H1 (cell line): ENCODE data around the gene PLXNB2. TPM values are rescaled to one million over a fixed set of nuclear protein-coding genes. Genes with fewer than 3 reads are reported as not detected.

Source experiments
- CTCF ChIA-PET: fragments of 300-600 bp; sonication (Branson Sonifier 250); formaldehyde crosslinking; loops from one replicate; lab custom pipeline; 2021; ENCODE audit not compliant: partially characterized antibody; lab: Charles Lee
- POLR2A ChIA-PET: fragments of 300-600 bp; sonication (Branson Sonifier 250); formaldehyde crosslinking; loops from one replicate; lab custom pipeline; 2021; ENCODE audit warnings: inconsistent platforms; ENCODE audit not compliant: partially characterized antibody; lab: Charles Lee
- DNase-seq, 2 experiments: peaks; one replicate each; pipeline versions ENCODE4 v3.0.0 to v3.0.0-alpha.2; 2010 to 2022; ENCODE audit warnings: low spot score in 2 of 2, low read depth in 1 of 2, mixed read lengths in 1 of 2
- FAIRE-seq: peaks from 2 replicates; lab custom pipeline; 2011; peaks lifted over from hg19 to GRCh38; lab: Jason Lieb, UNC
- H2AFZ ChIP-seq: 2 replicates; pipeline ENCODE4 v1.8.1; 2012; ENCODE audit warnings: low read length, inconsistent platforms
- H2AK5ac ChIP-seq: 2 replicates; pipeline ENCODE4 v1.6.1; 2013; ENCODE audit warnings: low read depth, low read length
- H2BK120ac ChIP-seq: replicated peaks from 2 replicates; pipeline ENCODE3; 2013; ENCODE audit warnings: low read depth, low read length, inconsistent platforms
- H2BK12ac ChIP-seq: 2 replicates; pipeline ENCODE4 v1.6.1; 2013; ENCODE audit warnings: low read depth, low read length
- H2BK15ac ChIP-seq: 2 replicates; pipeline ENCODE4 v1.6.1; 2013; ENCODE audit warnings: low read length
- H2BK20ac ChIP-seq: 2 replicates; pipeline ENCODE4 v1.6.1; 2013; ENCODE audit warnings: low read length
- H2BK5ac ChIP-seq: 2 replicates; pipeline ENCODE4 v1.6.1; 2013; ENCODE audit warnings: low read depth, low read length
- H3K14ac ChIP-seq: 2 replicates; pipeline ENCODE4 v1.6.1; 2013; ENCODE audit warnings: inconsistent platforms; ENCODE audit not compliant: insufficient read length
- H3K18ac ChIP-seq: 2 replicates; pipeline ENCODE4 v1.6.1; 2013; ENCODE audit warnings: low read length; ENCODE audit errors: extremely low read depth
- H3K23ac ChIP-seq: 2 replicates; pipeline ENCODE4 v1.6.1; 2013; ENCODE audit warnings: inconsistent platforms; ENCODE audit not compliant: insufficient read length
- H3K23me2 ChIP-seq: 2 replicates; pipeline ENCODE4 v1.6.1; 2013; ENCODE audit warnings: low read depth, low read length
- H3K27ac ChIP-seq: 2 replicates; pipeline ENCODE4 v1.6.1; 2011; ENCODE audit warnings: low read depth, low read length, inconsistent platforms
- H3K27me3 ChIP-seq, 4 experiments: replicated peaks in 1 of 4; 1 replicate in 1 of 4; 2 replicates in 3 of 4; pipeline versions ENCODE4 v1.6.1 to v1.8.1; 2011 to 2013; ENCODE audit warnings: low read length in 3 of 4, mild to moderate bottlenecking in 3 of 4, inconsistent platforms in 2 of 4, mixed read lengths in 2 of 4, moderate library complexity in 1 of 4; ENCODE audit not compliant: control insufficient read depth in 3 of 4, insufficient read depth in 3 of 4; ENCODE audit errors: extremely low read depth in 1 of 4
- H3K36me3 ChIP-seq, 4 experiments: 2 replicates each; pipeline versions ENCODE4 v1.6.1 to v1.8.1; 2011 to 2013; ENCODE audit warnings: mild to moderate bottlenecking in 4 of 4, low read length in 3 of 4, moderate library complexity in 2 of 4, control low read depth in 1 of 4, inconsistent platforms in 1 of 4; ENCODE audit not compliant: insufficient read depth in 4 of 4, control insufficient read depth in 2 of 4
- H3K4ac ChIP-seq: replicated peaks from 2 replicates; pipeline ENCODE3; 2013; ENCODE audit warnings: low read length, low read depth, mixed read lengths, inconsistent platforms; ENCODE audit not compliant: insufficient read length
- H3K4me1 ChIP-seq, 4 experiments: replicated peaks in 1 of 4; 1 replicate in 1 of 4; 2 replicates in 3 of 4; pipeline versions ENCODE4 v1.6.1 to v1.8.1; 2011 to 2013; ENCODE audit warnings: low read length in 3 of 4, inconsistent platforms in 2 of 4, mixed read lengths in 1 of 4; ENCODE audit not compliant: insufficient read depth in 4 of 4, control insufficient read depth in 3 of 4
- H3K4me2 ChIP-seq, 2 experiments: 2 replicates each; pipeline versions ENCODE4 v1.6.1 to v1.8.1; 2011 to 2013; ENCODE audit warnings: low read depth in 2 of 2, low read length in 2 of 2, control low read depth in 1 of 2, inconsistent platforms in 1 of 2, mild to moderate bottlenecking in 1 of 2; ENCODE audit not compliant: insufficient read depth in 1 of 2
- H3K4me3 ChIP-seq, 4 experiments: fragments of 200-600, 300-600 bp in 1 of 4; sonication (generic), shearing (Covaris generic), sonication (Bioruptor Twin) in 1 of 4; 2 replicates each; pipeline versions ENCODE4 v1.5.1 to v1.8.1; 2011 to 2016; ENCODE audit warnings: low read length in 4 of 4, low read depth in 3 of 4, control low read depth in 2 of 4, inconsistent platforms in 2 of 4, mild to moderate bottlenecking in 2 of 4, mixed read lengths in 1 of 4, moderate library complexity in 1 of 4; ENCODE audit not compliant: insufficient read depth in 2 of 4; ENCODE audit errors: extremely low read depth in 1 of 4
- H3K56ac ChIP-seq: replicated peaks from 2 replicates; pipeline ENCODE3; 2013; ENCODE audit warnings: low read depth, mild to moderate bottlenecking, mixed read lengths, low read length, inconsistent platforms; ENCODE audit not compliant: insufficient read length
- H3K79me1 ChIP-seq: 2 replicates; pipeline ENCODE4 v1.6.1; 2013; ENCODE audit warnings: low read depth, low read length, control low read depth
- H3K79me2 ChIP-seq, 2 experiments: 2 replicates each; pipeline versions ENCODE4 v1.6.1 to v1.8.1; 2012 to 2013; ENCODE audit warnings: low read length in 2 of 2, mild to moderate bottlenecking in 2 of 2, inconsistent platforms in 1 of 2; ENCODE audit not compliant: insufficient read depth in 2 of 2, control insufficient read depth in 1 of 2
- H3K9ac ChIP-seq, 4 experiments: replicated peaks in 1 of 4; 1 replicate in 1 of 4; 2 replicates in 3 of 4; pipeline versions ENCODE4 v1.6.1 to v1.8.1; 2011 to 2013; ENCODE audit warnings: low read depth in 3 of 4, low read length in 3 of 4, control low read depth in 2 of 4, mild to moderate bottlenecking in 2 of 4, moderate library complexity in 2 of 4, inconsistent platforms in 1 of 4; ENCODE audit errors: extremely low read depth in 1 of 4
- H3K9me3 ChIP-seq, 2 experiments: 2 replicates each; pipeline versions ENCODE4 v1.6.1 to v1.8.1; 2012 to 2013; ENCODE audit warnings: mild to moderate bottlenecking in 2 of 2, moderate library complexity in 2 of 2, control low read depth in 1 of 2, inconsistent platforms in 1 of 2, low read depth in 1 of 2, low read length in 1 of 2, mixed read lengths in 1 of 2; ENCODE audit not compliant: insufficient read depth in 2 of 2
- H4K20me1 ChIP-seq, 2 experiments: replicated peaks in 1 of 2; 2 replicates each; pipeline versions ENCODE3 to v1.8.1; 2011 to 2013; ENCODE audit warnings: inconsistent platforms in 2 of 2, low read length in 2 of 2, mild to moderate bottlenecking in 1 of 2; ENCODE audit not compliant: insufficient read depth in 2 of 2, control insufficient read depth in 1 of 2
- H4K5ac ChIP-seq: 2 replicates; pipeline ENCODE4 v1.6.1; 2013; ENCODE audit warnings: low read length, low read depth, mixed read lengths, inconsistent platforms; ENCODE audit not compliant: insufficient read length
- H4K8ac ChIP-seq: 2 replicates; pipeline ENCODE4 v1.8.0; 2013; ENCODE audit warnings: mild to moderate bottlenecking, moderate library complexity, low read length, inconsistent platforms; ENCODE audit not compliant: insufficient read depth; ENCODE audit errors: extremely low read depth
- H4K91ac ChIP-seq: replicated peaks from 2 replicates; pipeline ENCODE3; 2013; ENCODE audit warnings: low read length, mixed read lengths, inconsistent platforms; ENCODE audit not compliant: insufficient read length
- MAX ChIP-seq: IDR thresholded peaks from 2 replicates; pipeline ENCODE4 v1.6.1; 2012; ENCODE audit warnings: inconsistent platforms
- WGBS, 2 experiments: shearing (Covaris generic) in 1 of 2; methylation state at CpG; one replicate each; pipeline versions ENCODE4 v1.1.6 to v1.1.7; 2013 to 2015; ENCODE audit warnings: low lambda C conversion rate in 2 of 2, mixed read lengths in 2 of 2, inconsistent platforms in 1 of 2, low coverage in 1 of 2, missing lambda C conversion rate in 1 of 2; ENCODE audit not compliant: insufficient replicate concordance in 2 of 2, insufficient coverage in 1 of 2, insufficient read length in 1 of 2; ENCODE audit errors: extremely low coverage in 1 of 2, missing lambda C conversion rate in 1 of 2; 5-methylcytosine and 5-hydroxymethylcytosine counted together
- polyA plus RNA-seq, 7 experiments: library from polyadenylated mRNA; depleted of rRNA in 3 of 7; stranded (reverse) in 5 of 7; unstranded in 2 of 7; fragments of >200 nt in 5 of 7; fragments of 200-250 nt in 2 of 7; gene quantifications; 1 replicate in 5 of 7; 2 replicates in 1 of 7; 4 replicates in 1 of 7; pipeline versions ENCODE4 v1.2.1 to v1.2.3, GENCODE V29; 2011 to 2013; ENCODE audit warnings: missing spikeins in 2 of 7, mixed read lengths in 2 of 7
- total RNA-seq: library from RNA; stranded (reverse); fragmentation: NEBNext Ultra II Directional; extraction: Animal tissue kit (Norgen Biotek cat#: 25700); gene quantifications from 2 replicates; pipeline ENCODE4 v1.2.1, GENCODE V29; 2021

The PLXNB2 gene
- total and polyA plus RNA-seq, 2 of the 8 experiments (the other 6 are each of a cell fraction or from before 2014, with no cell fraction given) = 58.3 to 92.8 TPM

- H3K36me3 ChIP-seq = peaks cover 3 to 19% (median 10%) of the 10 kb centered on the region in 4 experiments
- no peak overlapping the region for H2AFZ ChIP-seq
- no peak overlapping the region for H3K4me3 ChIP-seq
- no peak overlapping the region for H3K23ac ChIP-seq
- DNase-seq = no peak
- H2AK5ac ChIP-seq = no peak overlapping the region
- WGBS, 2 experiments = 88% methylated on average over 18 of the region's 24 CpGs; no CpG with 5 or more reads in 1 of the 2 experiments
- no peaks in the 10 kb centered on the region; a peak in 1 of 4 replicates for H3K9me3 ChIP-seq
- no peak overlapping the region for H2BK5ac ChIP-seq
- no peak overlapping the region for H2BK12ac ChIP-seq
- no peak overlapping the region for H3K56ac ChIP-seq
- TF ChIP-seq MAX = no peak
- H2BK120ac ChIP-seq = no peak overlapping the region
- no peak overlapping the region for H2BK15ac ChIP-seq
- H3K18ac ChIP-seq = no peak overlapping the region
- FAIRE-seq = no peak
- peaks cover 0 to 18% of the 10 kb centered on the region in 2 experiments for H4K20me1 ChIP-seq
- no peak overlapping the region for H3K9ac ChIP-seq
- no peak overlapping the region for H3K27ac ChIP-seq
- ChIA-PET CTCF (interaction anchor here (1.6 to 9.2 kb wide), 2 partner anchors 15 to 19 kb away, joined by 3 to 77 read pairs; no protein-coding TSS in a partner anchor), POLR2A (interaction anchor here (2.1 kb wide), 1 partner anchor 9 kb away, joined by 5 read pairs; no protein-coding TSS in a partner anchor)
- H3K4me2 ChIP-seq = no peak overlapping the region
- no peaks in the 10 kb centered on the region for H3K23me2 ChIP-seq
- 0 out of 2 replicates have a peak, but pooled peaks cover 4% of the 10 kb centered on the region for H3K79me1 ChIP-seq
- no peaks in the 10 kb centered on the region for H3K27me3 ChIP-seq
- no peak overlapping the region for H3K4ac ChIP-seq
- H3K14ac ChIP-seq = no peak overlapping the region
- no peaks in the 10 kb centered on the region for H3K4me1 ChIP-seq
- H4K5ac ChIP-seq = no peak overlapping the region
- H2BK20ac ChIP-seq = no peak overlapping the region
- H4K8ac ChIP-seq = no peak overlapping the region
- no peak overlapping the region for H4K91ac ChIP-seq
- no peaks in the 10 kb centered on the region for H3K79me2 ChIP-seq
Observed at GRCh38 chr22:50225200-50225969, 82.1 kb downstream of the PLXNB2 start.

Other genes starting within 250 kb of the PLXNB2 start
- not detected in 2 replicates for gene TTLL8, start 249.3 kb downstream of the PLXNB2 start, total RNA-seq
- gene TTLL8, start 249.3 kb downstream of the PLXNB2 start, polyA plus RNA-seq (2011; rRNA removed) = not detected in 2 replicates
- gene MLC1, start 222.2 kb downstream of the PLXNB2 start, total RNA-seq = not detected in 2 replicates
- gene MLC1, start 222.2 kb downstream of the PLXNB2 start, polyA plus RNA-seq (2011; rRNA removed) = 0.17 and 0.20 TPM in 2 replicates
- gene MOV10L1, start 217.6 kb downstream of the PLXNB2 start, total RNA-seq = not detected in 2 replicates
- 0.13 and 0.32 TPM in 2 replicates for gene MOV10L1, start 217.6 kb downstream of the PLXNB2 start, polyA plus RNA-seq (2011; rRNA removed)
- 5.0 and 5.4 TPM in 2 replicates for gene PANX2, start 136.9 kb downstream of the PLXNB2 start, total RNA-seq
- gene PANX2, start 136.9 kb downstream of the PLXNB2 start, polyA plus RNA-seq (2011; rRNA removed) = 3.5 and 6.0 TPM in 2 replicates
- gene TRABD, start 121.7 kb downstream of the PLXNB2 start, total RNA-seq = 57.5 and 60.0 TPM in 2 replicates
- gene TRABD, start 121.7 kb downstream of the PLXNB2 start, polyA plus RNA-seq (2011; rRNA removed) = 44.2 and 88.8 TPM in 2 replicates
- 16.8 and 18.6 TPM in 2 replicates for gene SELENOO, start 106.6 kb downstream of the PLXNB2 start, total RNA-seq
- gene SELENOO, start 106.6 kb downstream of the PLXNB2 start, polyA plus RNA-seq (2011; rRNA removed) = 25.1 and 34.1 TPM in 2 replicates
- gene TUBGCP6, start 62.6 kb downstream of the PLXNB2 start, total RNA-seq = 23.5 and 24.7 TPM in 2 replicates
- 24.2 and 33.6 TPM in 2 replicates for gene TUBGCP6, start 62.6 kb downstream of the PLXNB2 start, polyA plus RNA-seq (2011; rRNA removed)
- 21.2 and 26.4 TPM in 2 replicates for gene HDAC10, start 56.4 kb downstream of the PLXNB2 start, total RNA-seq
- gene HDAC10, start 56.4 kb downstream of the PLXNB2 start, polyA plus RNA-seq (2011; rRNA removed) = 11.2 and 18.8 TPM in 2 replicates
- 15.6 and 20.3 TPM in 2 replicates for gene MAPK12, start 46.0 kb downstream of the PLXNB2 start, total RNA-seq
- gene MAPK12, start 46.0 kb downstream of the PLXNB2 start, polyA plus RNA-seq (2011; rRNA removed) = 17.3 and 25.9 TPM in 2 replicates
- 1.5 TPM in 2 replicates for gene MAPK11, start 37.3 kb downstream of the PLXNB2 start, total RNA-seq
- gene MAPK11, start 37.3 kb downstream of the PLXNB2 start, polyA plus RNA-seq (2011; rRNA removed) = 0.70 and 1.5 TPM in 2 replicates
- 1.1 TPM in 2 replicates for gene DENND6B, start 19.4 kb upstream of the PLXNB2 start, total RNA-seq
- gene DENND6B, start 19.4 kb upstream of the PLXNB2 start, polyA plus RNA-seq (2011; rRNA removed) = 1.9 and 3.6 TPM in 2 replicates
- gene PPP6R2, start 35.7 kb upstream of the PLXNB2 start, total RNA-seq = 32.2 and 32.3 TPM in 2 replicates
- 25.0 and 33.1 TPM in 2 replicates for gene PPP6R2, start 35.7 kb upstream of the PLXNB2 start, polyA plus RNA-seq (2011; rRNA removed)
- gene SBF1, start 167.4 kb upstream of the PLXNB2 start, total RNA-seq = 68.4 and 71.5 TPM in 2 replicates
- gene SBF1, start 167.4 kb upstream of the PLXNB2 start, polyA plus RNA-seq (2011; rRNA removed) = 29.1 and 53.7 TPM in 2 replicates
- gene ADM2, start 173.9 kb upstream of the PLXNB2 start, total RNA-seq = 7.5 and 8.0 TPM in 2 replicates
- gene ADM2, start 173.9 kb upstream of the PLXNB2 start, polyA plus RNA-seq (2011; rRNA removed) = 3.3 and 6.8 TPM in 2 replicates
- gene MIOX, start 179.2 kb upstream of the PLXNB2 start, total RNA-seq = 0.30 and 0.33 TPM in 2 replicates
- gene MIOX, start 179.2 kb upstream of the PLXNB2 start, polyA plus RNA-seq (2011; rRNA removed) = 0.32 and 0.57 TPM in 2 replicates
- 31.3 and 34.3 TPM in 2 replicates for gene LMF2, start 200.1 kb upstream of the PLXNB2 start, total RNA-seq
- gene LMF2, start 200.1 kb upstream of the PLXNB2 start, polyA plus RNA-seq (2011; rRNA removed) = 62.9 and 80.4 TPM in 2 replicates
- 62.2 and 70.4 TPM in 2 replicates for gene NCAPH2, start 200.6 kb upstream of the PLXNB2 start, total RNA-seq
- 73.8 and 81.6 TPM in 2 replicates for gene NCAPH2, start 200.6 kb upstream of the PLXNB2 start, polyA plus RNA-seq (2011; rRNA removed)
- 2.2 TPM in 1 of 2 replicates, not detected in the other for gene SCO2, start 218.0 kb upstream of the PLXNB2 start, total RNA-seq
- 2.0 and 2.5 TPM in 2 replicates for gene SCO2, start 218.0 kb upstream of the PLXNB2 start, polyA plus RNA-seq (2011; rRNA removed)
- 0.43 and 0.46 TPM in 2 replicates for gene TYMP, start 222.4 kb upstream of the PLXNB2 start, total RNA-seq
- gene TYMP, start 222.4 kb upstream of the PLXNB2 start, polyA plus RNA-seq (2011; rRNA removed) = 0.48 and 0.83 TPM in 2 replicates
- not detected in 2 replicates for gene KLHDC7B, start 238.3 kb upstream of the PLXNB2 start, total RNA-seq
- not detected in 2 replicates for gene KLHDC7B, start 238.3 kb upstream of the PLXNB2 start, polyA plus RNA-seq (2011; rRNA removed)